OCI-LY7 (cell line): ENCODE measurements around the gene TMEM259.

ENCODE experiments used
- CTCF ChIP-seq: fragments of 200-600 bp; sonication (generic); conservative IDR thresholded peaks from 2 replicates; pipeline ENCODE4 v1.5.1; 2014; ENCODE audit warnings: mild to moderate bottlenecking, antibody characterized with exemption, low read length, moderate library complexity, mixed read lengths
- EZH2phosphoT487 ChIP-seq: fragments of 200-600 bp; sonication (generic); IDR thresholded peaks from 2 replicates; pipeline ENCODE4 v1.6.1; 2018; ENCODE audit warnings: low read depth, borderline replicate concordance, mild to moderate bottlenecking, mixed run types, antibody characterized with exemption, low read length, moderate library complexity, mixed read lengths

GRCh38 chr19:970695-971094 lies 50.2 kb downstream of the TMEM259 start:
- peak; percentile 86 for TF ChIP-seq CTCF
- TF ChIP-seq EZH2phosphoT487: no peak
